ENCODE results near the gene DLGAP4. TPM values are rescaled to one million over a fixed set of nuclear protein-coding genes. Genes with fewer than 3 reads are reported as not detected.

DLGAP4 gene
- total RNA-seq, 5 donors from 2014 or later (not counting 1 experiment from before 2014, with no cell fraction given), result 36.4 to 54.4 (median 43.9) TPM

DNA sequence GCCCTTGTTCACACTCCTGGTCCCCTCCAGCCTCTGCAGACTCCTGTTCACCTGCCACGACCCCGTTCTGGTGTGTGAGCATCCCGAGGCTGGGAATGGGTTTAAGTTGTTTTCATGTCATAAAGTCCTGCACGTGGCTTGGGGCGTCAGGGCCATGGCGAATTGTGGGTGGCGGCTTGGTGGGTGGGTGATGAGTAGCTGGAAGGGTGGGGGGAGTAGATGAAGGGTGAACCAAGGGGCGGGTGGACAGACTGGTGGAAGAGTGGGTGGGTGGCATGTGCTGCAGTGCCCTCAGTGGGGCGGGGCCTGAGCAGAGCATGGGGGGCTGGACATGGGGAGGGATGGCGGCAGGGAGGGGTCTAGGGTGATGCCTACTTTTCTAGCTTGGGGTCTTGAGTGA is 54.3 kb downstream of the DLGAP4 start:
- no peak for ATAC-seq (replicated peaks in 1 of 4)
- Mint-ChIP-seq H3K36me3 (no peaks in the 10 kb centered on the region), H3K9me3 (no peaks in the 10 kb centered on the region), H3K27me3 (peaks cover 4 to 13% of the 10 kb centered on the region in 2 donors), H3K27ac (no peak overlapping the region), H3K4me3 (no peak overlapping the region), H3K4me1 (no peaks in the 10 kb centered on the region)
- Histone ChIP-seq H3K36me3 (ENCODE audit: control insufficient read depth in 2 of 2, extremely low read depth in 1 of 2, insufficient read depth in 1 of 2, low read length in 1 of 2) (no peaks in the 10 kb centered on the region), H3K9me3 (no peaks in the 10 kb centered on the region), H3K4me3 (ENCODE audit: control insufficient read depth in 1 of 2, extremely low read depth in 1 of 2, low read length in 1 of 2) (no peak overlapping the region), H3K27me3 (replicated peaks in 1 of 2; ENCODE audit: control insufficient read depth in 2 of 2, extremely low read depth in 1 of 2, insufficient read depth in 2 of 2, low read length in 1 of 2) (peaks cover 0 to 31% of the 10 kb centered on the region in 2 experiments), H3K4me1 (ENCODE audit: control insufficient read depth in 1 of 2, extremely low read depth in 1 of 2, insufficient read depth in 2 of 2, low read length in 2 of 2) (no peaks in the 10 kb centered on the region), H3K27ac (ENCODE audit: low read length) (no peak overlapping the region)
- ChIA-PET POLR2A (no interaction called here), CTCF (no interaction called here)
- 56% methylated on average over 10 of the region's 10 CpGs for WGBS (ENCODE audit: insufficient coverage)
- no peak for DNase-seq

DNA sequence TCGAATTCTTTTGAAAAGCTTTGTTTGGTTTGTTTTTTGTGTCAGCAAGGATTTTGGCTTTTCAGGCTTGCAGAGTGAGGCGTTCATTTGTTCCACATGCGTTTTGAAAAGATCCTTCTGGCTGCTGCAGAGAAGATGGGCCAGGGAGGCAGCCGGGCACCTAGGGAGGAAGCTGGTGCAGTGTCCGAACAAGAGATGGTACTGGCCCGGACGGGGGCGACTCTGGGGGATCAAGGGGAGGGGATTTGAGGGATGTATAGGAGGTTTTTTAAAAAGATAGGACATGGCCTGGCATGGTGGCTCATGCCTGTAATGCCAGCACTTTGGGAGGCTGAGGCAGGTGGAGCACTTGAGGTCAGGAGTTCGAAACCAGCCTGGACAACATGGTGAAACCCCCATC is 55.3 kb downstream of the DLGAP4 start:
- DNase-seq (no peak), ATAC-seq (replicated peaks in 1 of 4) (no peak)
- no peaks in the 10 kb centered on the region for H3K36me3 Mint-ChIP-seq
- ChIA-PET POLR2A (interaction anchor here in 1 of 2 donors (0.6 kb wide), 1 partner anchor 339 kb away, joined by 3 read pairs; no protein-coding TSS in a partner anchor), CTCF (no interaction called here)
- H3K4me3 Mint-ChIP-seq, result no peak overlapping the region
- 71% methylated on average over 7 of the region's 9 CpGs for WGBS (ENCODE audit: insufficient coverage)
- no peaks in the 10 kb centered on the region for H3K4me1 Mint-ChIP-seq
- H3K27ac Mint-ChIP-seq, result no peak overlapping the region
- H3K9me3 Mint-ChIP-seq, result no peaks in the 10 kb centered on the region
- Histone ChIP-seq H3K4me3 (ENCODE audit: control insufficient read depth in 1 of 2, extremely low read depth in 1 of 2, low read length in 1 of 2) (no peak overlapping the region), H3K27ac (ENCODE audit: low read length) (no peak overlapping the region), H3K36me3 (ENCODE audit: control insufficient read depth in 2 of 2, extremely low read depth in 1 of 2, insufficient read depth in 1 of 2, low read length in 1 of 2) (no peaks in the 10 kb centered on the region), H3K4me1 (ENCODE audit: control insufficient read depth in 1 of 2, extremely low read depth in 1 of 2, insufficient read depth in 2 of 2, low read length in 2 of 2) (no peaks in the 10 kb centered on the region), H3K27me3 (replicated peaks in 1 of 2; ENCODE audit: control insufficient read depth in 2 of 2, extremely low read depth in 1 of 2, insufficient read depth in 2 of 2, low read length in 1 of 2) (peaks cover 0 to 29% of the 10 kb centered on the region in 2 experiments), H3K9me3 (no peaks in the 10 kb centered on the region)
- H3K27me3 Mint-ChIP-seq, result peaks cover 4 to 13% of the 10 kb centered on the region in 2 donors

DNA sequence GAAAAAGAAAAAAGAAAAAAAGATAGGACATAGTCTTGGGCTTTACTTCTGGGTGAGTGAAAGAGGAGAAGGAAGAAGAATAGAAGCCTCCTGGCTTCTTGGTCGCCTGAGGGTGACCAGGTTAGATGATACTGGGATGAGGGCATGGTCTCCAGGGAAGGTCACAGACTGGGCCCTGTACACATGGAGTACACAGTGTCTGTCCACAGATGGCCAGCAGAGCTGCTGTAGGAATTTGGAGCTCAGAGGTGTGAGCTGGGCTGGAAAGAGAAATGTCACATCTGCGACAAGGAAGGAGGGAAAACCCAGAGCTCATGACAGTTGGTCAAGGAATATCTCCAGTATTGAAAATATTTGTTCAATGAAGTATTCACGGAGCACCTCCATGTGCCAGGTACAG is 56.1 kb downstream of the DLGAP4 start:
- Mint-ChIP-seq H3K9me3 (no peaks in the 10 kb centered on the region), H3K27me3 (peaks cover 4 to 10% of the 10 kb centered on the region in 2 donors), H3K27ac (no peak overlapping the region), H3K36me3 (no peaks in the 10 kb centered on the region), H3K4me3 (no peak overlapping the region), H3K4me1 (no peaks in the 10 kb centered on the region)
- H3K36me3 ChIP-seq (ENCODE audit: control insufficient read depth in 2 of 2, extremely low read depth in 1 of 2, insufficient read depth in 1 of 2, low read length in 1 of 2), result no peaks in the 10 kb centered on the region
- CTCF ChIA-PET, result no interaction called here
- H3K9me3 ChIP-seq, result no peaks in the 10 kb centered on the region
- H3K27me3 ChIP-seq (replicated peaks in 1 of 2; ENCODE audit: control insufficient read depth in 2 of 2, extremely low read depth in 1 of 2, insufficient read depth in 2 of 2, low read length in 1 of 2), result peaks cover 0 to 29% of the 10 kb centered on the region in 2 experiments
- ATAC-seq (replicated peaks in 1 of 4), result no peak
- no peak overlapping the region for H3K4me3 ChIP-seq (ENCODE audit: control insufficient read depth in 1 of 2, extremely low read depth in 1 of 2, low read length in 1 of 2)
- POLR2A ChIA-PET, result no interaction called here
- no peak for DNase-seq
- WGBS (ENCODE audit: insufficient coverage), result 67% methylated on average over 3 of the region's 3 CpGs
- no peak overlapping the region for H3K27ac ChIP-seq (ENCODE audit: low read length)
- no peaks in the 10 kb centered on the region for H3K4me1 ChIP-seq (ENCODE audit: control insufficient read depth in 1 of 2, extremely low read depth in 1 of 2, insufficient read depth in 2 of 2, low read length in 2 of 2)

DNA sequence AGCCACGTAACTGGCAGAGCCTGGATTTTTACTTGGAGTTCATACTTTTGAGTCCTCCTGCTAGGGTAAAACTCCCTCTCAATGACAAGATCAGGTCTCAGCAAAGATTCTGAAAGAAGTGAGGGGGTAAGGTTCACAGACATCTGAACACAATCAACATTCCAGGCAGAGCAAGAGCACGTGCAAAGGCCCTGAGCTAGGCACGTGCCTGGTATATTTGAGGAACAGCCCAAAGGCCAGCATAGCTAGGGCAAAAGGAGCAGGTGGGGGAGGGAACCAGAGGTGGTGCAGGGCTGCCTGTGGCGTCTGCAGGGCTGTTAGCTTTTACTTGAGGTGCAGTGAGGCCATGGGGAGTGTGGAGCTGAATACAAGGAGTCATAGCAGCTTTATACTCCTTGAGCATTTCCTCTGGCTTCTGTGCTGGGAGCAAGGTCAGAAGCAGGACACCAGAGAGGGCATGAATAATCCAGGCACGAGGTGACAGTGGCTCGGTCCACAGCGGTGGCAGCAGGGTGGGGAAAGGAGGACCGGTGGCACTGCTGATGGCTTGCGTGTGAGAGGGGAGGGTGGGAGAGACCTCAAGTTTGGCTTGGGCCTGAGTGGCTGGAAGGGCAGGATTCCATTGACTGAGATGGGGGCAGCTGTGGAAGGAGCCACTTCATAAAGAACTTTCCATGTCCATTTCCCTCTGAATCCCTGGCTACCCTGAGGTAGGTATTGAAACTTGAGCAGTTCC is 57.0 kb downstream of the DLGAP4 start:
- 65% methylated on average over 9 of the region's 9 CpGs for WGBS (ENCODE audit: insufficient coverage)
- Mint-ChIP-seq H3K27ac (no peak overlapping the region), H3K4me3 (no peak overlapping the region), H3K36me3 (no peaks in the 10 kb centered on the region), H3K4me1 (no peaks in the 10 kb centered on the region), H3K27me3 (peaks cover 0 to 5% of the 10 kb centered on the region in 2 donors), H3K9me3 (no peaks in the 10 kb centered on the region)
- H3K4me1 ChIP-seq (ENCODE audit: control insufficient read depth in 1 of 2, extremely low read depth in 1 of 2, insufficient read depth in 2 of 2, low read length in 2 of 2), result no peaks in the 10 kb centered on the region
- no peaks in the 10 kb centered on the region for H3K9me3 ChIP-seq
- ATAC-seq (replicated peaks in 1 of 4) (no peak), DNase-seq (no peak)
- peaks cover 0 to 29% of the 10 kb centered on the region in 2 experiments for H3K27me3 ChIP-seq (replicated peaks in 1 of 2; ENCODE audit: control insufficient read depth in 2 of 2, extremely low read depth in 1 of 2, insufficient read depth in 2 of 2, low read length in 1 of 2)
- ChIA-PET CTCF (no interaction called here), POLR2A (no interaction called here)
- H3K36me3 ChIP-seq (ENCODE audit: control insufficient read depth in 2 of 2, extremely low read depth in 1 of 2, insufficient read depth in 1 of 2, low read length in 1 of 2), result no peaks in the 10 kb centered on the region
- H3K27ac ChIP-seq (ENCODE audit: low read length), result no peak overlapping the region
- H3K4me3 ChIP-seq (ENCODE audit: control insufficient read depth in 1 of 2, extremely low read depth in 1 of 2, low read length in 1 of 2), result no peak overlapping the region

DNA sequence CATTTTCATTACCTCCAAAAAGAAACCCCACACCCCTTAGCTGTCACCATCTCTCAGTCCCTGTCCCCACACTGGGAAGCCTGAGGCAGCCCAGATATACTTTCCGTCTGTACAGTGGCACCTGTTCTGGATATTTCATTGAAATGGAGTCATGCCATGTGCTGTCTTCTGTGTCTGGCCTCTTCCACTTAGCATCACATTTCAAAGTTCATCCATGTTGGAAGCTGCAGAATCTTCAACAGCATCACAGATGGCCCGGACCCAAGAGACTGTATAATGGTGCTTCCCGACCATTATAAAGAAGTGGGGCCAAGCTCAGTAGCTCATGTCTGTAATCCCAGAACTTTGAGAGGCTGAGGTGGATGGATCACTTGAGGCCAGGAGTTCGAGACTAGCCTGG is 58.4 kb downstream of the DLGAP4 start:
- no peaks in the 10 kb centered on the region for H3K9me3 ChIP-seq
- Mint-ChIP-seq H3K27ac (no peak overlapping the region), H3K4me3 (no peak overlapping the region), H3K9me3 (no peaks in the 10 kb centered on the region), H3K36me3 (no peaks in the 10 kb centered on the region), H3K27me3 (peaks cover 0 to 3% of the 10 kb centered on the region in 2 donors), H3K4me1 (no peaks in the 10 kb centered on the region)
- H3K27ac ChIP-seq (ENCODE audit: low read length), result no peak overlapping the region
- ATAC-seq (replicated peaks in 1 of 4) (no peak), DNase-seq (no peak)
- no peaks in the 10 kb centered on the region for H3K36me3 ChIP-seq (ENCODE audit: control insufficient read depth in 2 of 2, extremely low read depth in 1 of 2, insufficient read depth in 1 of 2, low read length in 1 of 2)
- no peaks in the 10 kb centered on the region for H3K4me1 ChIP-seq (ENCODE audit: control insufficient read depth in 1 of 2, extremely low read depth in 1 of 2, insufficient read depth in 2 of 2, low read length in 2 of 2)
- CTCF ChIA-PET, result interaction anchor here in 1 of 2 donors (0.6 kb wide), 1 partner anchor 205 kb away, joined by 3 read pairs; no protein-coding TSS in a partner anchor
- peaks cover 0 to 33% of the 10 kb centered on the region in 2 experiments for H3K27me3 ChIP-seq (replicated peaks in 1 of 2; ENCODE audit: control insufficient read depth in 2 of 2, extremely low read depth in 1 of 2, insufficient read depth in 2 of 2, low read length in 1 of 2)
- POLR2A ChIA-PET, result no interaction called here
- H3K4me3 ChIP-seq (ENCODE audit: control insufficient read depth in 1 of 2, extremely low read depth in 1 of 2, low read length in 1 of 2), result no peak overlapping the region
- WGBS (ENCODE audit: insufficient coverage), result 83% methylated on average over 2 of the region's 4 CpGs

DNA sequence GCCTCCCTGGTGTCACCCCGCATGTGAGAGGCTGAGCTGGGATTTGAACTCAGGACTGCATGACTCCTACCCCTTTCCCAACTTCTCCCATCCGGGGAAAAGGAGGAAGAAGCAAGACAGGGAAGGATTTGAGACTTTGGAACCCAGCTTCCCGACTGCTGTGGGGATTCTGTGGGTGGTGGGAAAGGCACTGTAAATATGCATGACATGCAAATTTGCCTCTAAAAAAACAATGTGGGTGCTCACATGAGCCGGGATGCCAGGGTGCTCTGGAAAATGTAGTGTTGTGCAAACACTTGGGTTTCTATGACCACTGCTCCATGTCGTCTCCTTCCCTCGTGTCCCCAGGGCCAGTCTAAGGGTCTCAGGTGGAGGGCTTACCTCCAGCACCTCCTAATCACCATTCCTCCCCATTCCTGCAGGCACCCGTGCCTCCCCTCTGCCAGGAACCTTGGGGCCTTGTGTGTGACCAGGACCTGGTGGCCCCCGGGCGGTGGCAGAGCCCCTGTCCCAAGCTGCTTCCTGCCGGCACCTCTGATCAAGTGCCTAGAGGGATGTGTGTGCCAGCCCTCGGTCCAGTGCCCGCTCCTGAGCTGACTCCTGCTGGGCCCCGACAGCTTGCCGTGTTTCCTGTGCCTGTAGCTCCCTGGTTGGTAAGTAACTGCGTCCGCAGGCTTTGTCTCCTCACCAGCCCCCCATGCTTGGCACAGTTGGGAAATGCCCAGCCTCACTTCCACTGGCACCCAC is 60.7 kb downstream of the DLGAP4 start:
- no peaks in the 10 kb centered on the region for H3K4me1 Mint-ChIP-seq
- ATAC-seq (replicated peaks in 1 of 4), result no peak
- H3K4me3 Mint-ChIP-seq, result no peak overlapping the region
- no peak overlapping the region for H3K4me3 ChIP-seq (ENCODE audit: control insufficient read depth in 1 of 2, extremely low read depth in 1 of 2, low read length in 1 of 2)
- peaks cover 0 to 27% of the 10 kb centered on the region in 2 experiments for H3K27me3 ChIP-seq (replicated peaks in 1 of 2; ENCODE audit: control insufficient read depth in 2 of 2, extremely low read depth in 1 of 2, insufficient read depth in 2 of 2, low read length in 1 of 2)
- H3K36me3 Mint-ChIP-seq, result no peaks in the 10 kb centered on the region
- H3K27me3 Mint-ChIP-seq, result peaks cover 5 to 6% of the 10 kb centered on the region in 2 donors
- H3K27ac ChIP-seq (ENCODE audit: low read length), result no peak overlapping the region
- no peak overlapping the region for H3K27ac Mint-ChIP-seq
- H3K9me3 ChIP-seq, result no peaks in the 10 kb centered on the region
- 81% methylated on average over 12 of the region's 16 CpGs for WGBS (ENCODE audit: insufficient coverage)
- no peak for DNase-seq
- no peaks in the 10 kb centered on the region for H3K36me3 ChIP-seq (ENCODE audit: control insufficient read depth in 2 of 2, extremely low read depth in 1 of 2, insufficient read depth in 1 of 2, low read length in 1 of 2)
- CTCF ChIA-PET, result no interaction called here
- POLR2A ChIA-PET, result no interaction called here
- no peaks in the 10 kb centered on the region for H3K9me3 Mint-ChIP-seq
- no peaks in the 10 kb centered on the region for H3K4me1 ChIP-seq (ENCODE audit: control insufficient read depth in 1 of 2, extremely low read depth in 1 of 2, insufficient read depth in 2 of 2, low read length in 2 of 2)
